Liver (tissue), 9 donors: ENCODE data around the gene EMX2. TPM values are rescaled to one million over a fixed set of nuclear protein-coding genes. Genes with fewer than 3 reads are reported as not detected.

Experiments
- DNase-seq: peaks from one replicate; pipeline ENCODE4 v3.0.0-alpha.2; 2017; ENCODE audit warnings: low spot score
- H3K27ac ChIP-seq, 2 donors: one replicate each; pipeline ENCODE4 v1.7.0; 2013; ENCODE audit warnings: inconsistent platforms in 2 of 2, low read length in 2 of 2, control low read depth in 1 of 2, low read depth in 1 of 2, mild to moderate bottlenecking in 1 of 2
- H3K27me3 ChIP-seq, 4 donors: one replicate each; pipeline versions ENCODE4 v1.6.1 to v1.7.0; 2013; ENCODE audit warnings: low read length in 3 of 4, inconsistent platforms in 1 of 4, mild to moderate bottlenecking in 1 of 4, moderate library complexity in 1 of 4; ENCODE audit not compliant: control insufficient read depth in 4 of 4, insufficient read depth in 4 of 4
- H3K36me3 ChIP-seq, 4 donors: one replicate each; pipeline versions ENCODE4 v1.6.1 to v1.7.0; 2013; ENCODE audit warnings: low read length in 3 of 4, mild to moderate bottlenecking in 3 of 4, low read depth in 1 of 4, moderate library complexity in 1 of 4; ENCODE audit not compliant: control insufficient read depth in 4 of 4, insufficient read depth in 3 of 4
- H3K4me1 ChIP-seq, 4 donors: one replicate each; pipeline versions ENCODE4 v1.6.1 to v1.7.0; 2013; ENCODE audit warnings: low read length in 3 of 4, mild to moderate bottlenecking in 3 of 4, moderate library complexity in 1 of 4; ENCODE audit not compliant: control insufficient read depth in 4 of 4, insufficient read depth in 4 of 4
- H3K4me3 ChIP-seq, 3 donors: one replicate each; pipeline versions ENCODE4 v1.6.1 to v1.7.0; 2013; ENCODE audit warnings: low read length in 3 of 3, control low read depth in 1 of 3, low read depth in 1 of 3, mild to moderate bottlenecking in 1 of 3
- H3K9ac ChIP-seq, 2 donors: one replicate each; pipeline ENCODE4 v1.7.0; 2013; ENCODE audit warnings: low read length in 2 of 2, mild to moderate bottlenecking in 2 of 2, moderate library complexity in 2 of 2, control low read depth in 1 of 2, low read depth in 1 of 2
- H3K9me3 ChIP-seq, 4 donors: one replicate each; pipeline versions ENCODE4 v1.6.1 to v1.7.0; 2013; ENCODE audit warnings: low read length in 3 of 4; ENCODE audit not compliant: control insufficient read depth in 4 of 4
- EGR1 ChIP-seq, 2 donors: IDR thresholded peaks; 2 replicates each; pipeline ENCODE4 v1.6.1; 2016 to 2018; ENCODE audit warnings: antibody characterized with exemption in 2 of 2, low read depth in 2 of 2
- FOXA1 ChIP-seq: IDR thresholded peaks from 2 replicates; pipeline ENCODE4 v1.6.1; 2016; ENCODE audit warnings: antibody characterized with exemption
- GABPA ChIP-seq, 2 donors: IDR thresholded peaks in 1 of 2; conservative IDR thresholded peaks in 1 of 2; 2 replicates each; pipeline ENCODE4 v1.6.1; 2016; ENCODE audit warnings: antibody characterized with exemption in 2 of 2, mild to moderate bottlenecking in 1 of 2, moderate library complexity in 1 of 2
- HNF4A ChIP-seq, 2 donors: conservative IDR thresholded peaks; 2 replicates each; pipeline ENCODE4 v1.6.1; 2016; ENCODE audit warnings: antibody characterized with exemption in 2 of 2, mild to moderate bottlenecking in 2 of 2
- HNF4G ChIP-seq: IDR thresholded peaks from 2 replicates; pipeline ENCODE4 v1.6.1; 2016; ENCODE audit warnings: antibody characterized with exemption
- NR2F2 ChIP-seq: IDR thresholded peaks from 2 replicates; pipeline ENCODE4 v1.6.1; 2016; ENCODE audit warnings: antibody characterized with exemption
- RAD21 ChIP-seq, 2 donors: IDR thresholded peaks; 2 replicates each; pipeline ENCODE4 v1.6.1; 2016; ENCODE audit warnings: antibody characterized with exemption in 2 of 2, mild to moderate bottlenecking in 2 of 2
- RXRA ChIP-seq, 2 donors: IDR thresholded peaks; 2 replicates each; pipeline ENCODE4 v1.6.1; 2017 to 2018; ENCODE audit warnings: antibody characterized with exemption in 2 of 2, mild to moderate bottlenecking in 1 of 2
- SP1 ChIP-seq: IDR thresholded peaks from 2 replicates; pipeline ENCODE4 v1.6.1; 2018; ENCODE audit warnings: antibody characterized with exemption, mild to moderate bottlenecking
- TAF1 ChIP-seq: conservative IDR thresholded peaks from 2 replicates; pipeline ENCODE4 v1.6.1; 2016; ENCODE audit warnings: antibody characterized with exemption, mild to moderate bottlenecking
- YY1 ChIP-seq: IDR thresholded peaks from 2 replicates; pipeline ENCODE4 v1.6.1; 2016; ENCODE audit warnings: antibody characterized with exemption, mild to moderate bottlenecking
- WGBS: extraction: QIAGEN DNeasy Blood & Tissue Kit; methylation state at CpG from one replicate; pipeline ENCODE4 v1.1.7; 2013; 5-methylcytosine and 5-hydroxymethylcytosine counted together
- polyA plus RNA-seq, 2 donors: library from polyadenylated mRNA; stranded (reverse) in 1 of 2; unstranded in 1 of 2; fragments of 200-250 nt in 1 of 2; fragments of >200 nt in 1 of 2; fragmentation: Nextera tagmentation in 1 of 2; extraction: Ambion mirVana in 1 of 2; gene quantifications; one replicate each; pipeline versions ENCODE4 v1.2.1 to v1.2.3, GENCODE V29; 2013 to 2015
- total RNA-seq, 2 donors: library from RNA; depleted of rRNA; stranded (reverse); fragments of >200 nt; gene quantifications; one replicate each; pipeline ENCODE4 v1.2.3, GENCODE V29; 2014
- TF ChIP-seq, protein P1 (sequence below): IDR thresholded peaks from 2 replicates; pipeline ENCODE4 v1.6.1; 2016; ENCODE audit warnings: antibody characterized with exemption
- TF ChIP-seq, protein P2 (sequence below): IDR thresholded peaks from 2 replicates; pipeline ENCODE4 v1.6.1; 2016; ENCODE audit warnings: antibody characterized with exemption
- TF ChIP-seq, protein P3 (sequence below): IDR thresholded peaks from 2 replicates; pipeline ENCODE4 v1.6.1; 2016; ENCODE audit warnings: antibody characterized with exemption
- TF ChIP-seq, protein P4 (sequence below): fragments of 150-350 bp; IDR thresholded peaks from 2 replicates; pipeline ENCODE4 v1.5.1; 2017; ENCODE audit warnings: improper control_type of control experiment, low read depth, low read length; ENCODE audit not compliant: missing input control
- TF ChIP-seq, protein P5 (sequence below): IDR thresholded peaks from 2 replicates; pipeline ENCODE4 v1.6.1; 2016; ENCODE audit warnings: antibody characterized with exemption, mild to moderate bottlenecking
- donor health status: healthy.
- donor health status: healthy.
- donor health status: healthy.
- donor health status: healthy.
- donor health status: healthy.

EMX2 gene
- total and polyA plus RNA-seq, 4 donors = not detected

DNA sequence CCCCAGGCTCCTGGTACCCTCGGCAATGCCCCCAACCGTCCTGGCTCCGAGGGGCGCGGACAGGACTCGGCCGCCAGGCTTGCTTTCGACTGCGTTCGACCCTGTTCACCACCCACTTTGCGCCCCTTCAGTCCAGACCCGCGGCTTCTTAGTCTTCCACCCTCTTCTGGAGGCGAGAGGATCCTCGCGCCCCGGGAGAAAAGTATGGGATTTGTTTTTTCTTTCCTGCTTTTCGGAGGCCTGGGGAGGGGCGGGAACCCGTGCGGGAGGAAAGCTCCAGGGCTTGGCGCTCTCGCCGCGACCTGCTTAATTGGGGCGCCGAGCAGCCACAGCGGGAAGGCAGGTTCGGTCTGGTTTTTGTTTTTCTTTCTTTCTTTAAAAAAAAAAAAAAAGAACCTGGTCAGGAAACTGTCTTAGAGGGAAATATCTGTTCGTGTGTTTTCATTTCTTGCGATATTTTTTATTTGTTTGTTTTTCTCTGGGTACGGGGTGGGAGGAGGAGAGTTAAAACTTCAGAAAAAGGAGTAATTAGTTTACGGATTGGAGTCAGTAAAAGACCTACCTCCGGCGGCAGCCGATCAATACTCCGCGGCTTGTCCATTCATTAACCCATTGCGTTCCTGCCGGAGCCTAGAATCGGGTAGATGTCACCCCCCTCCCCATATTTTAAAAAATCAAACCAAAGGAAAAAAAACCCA is 1.6 kb downstream of the EMX2 start:
- Histone ChIP-seq H3K4me1 (peaks cover 20 to 48% (median 29%) of the 10 kb centered on the region in 4 donors), H3K9me3 (no peaks in the 10 kb centered on the region), H3K9ac (no peak overlapping the region), H3K4me3 (peak overlapping the region in 2 of 3 donors; percentile 6 to 44), H3K27me3 (peaks cover 6 to 36% (median 17%) of the 10 kb centered on the region in 4 donors), H3K36me3 (no peaks in the 10 kb centered on the region), H3K27ac (no peak overlapping the region)
- DNase-seq = no peak
- 3% methylated on average over 41 of the region's 41 CpGs for WGBS
- TF ChIP-seq, protein P1, sequence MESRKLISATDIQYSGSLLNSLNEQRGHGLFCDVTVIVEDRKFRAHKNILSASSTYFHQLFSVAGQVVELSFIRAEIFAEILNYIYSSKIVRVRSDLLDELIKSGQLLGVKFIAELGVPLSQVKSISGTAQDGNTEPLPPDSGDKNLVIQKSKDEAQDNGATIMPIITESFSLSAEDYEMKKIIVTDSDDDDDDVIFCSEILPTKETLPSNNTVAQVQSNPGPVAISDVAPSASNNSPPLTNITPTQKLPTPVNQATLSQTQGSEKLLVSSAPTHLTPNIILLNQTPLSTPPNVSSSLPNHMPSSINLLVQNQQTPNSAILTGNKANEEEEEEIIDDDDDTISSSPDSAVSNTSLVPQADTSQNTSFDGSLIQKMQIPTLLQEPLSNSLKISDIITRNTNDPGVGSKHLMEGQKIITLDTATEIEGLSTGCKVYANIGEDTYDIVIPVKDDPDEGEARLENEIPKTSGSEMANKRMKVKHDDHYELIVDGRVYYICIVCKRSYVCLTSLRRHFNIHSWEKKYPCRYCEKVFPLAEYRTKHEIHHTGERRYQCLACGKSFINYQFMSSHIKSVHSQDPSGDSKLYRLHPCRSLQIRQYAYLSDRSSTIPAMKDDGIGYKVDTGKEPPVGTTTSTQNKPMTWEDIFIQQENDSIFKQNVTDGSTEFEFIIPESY = no peak
- TF ChIP-seq HNF4A (conservative IDR thresholded peaks at IDR 0.05) (no peak), FOXA1 (no peak), EGR1 (IDR thresholded peaks at IDR 0.05; ENCODE audit: low read depth in 2 of 2) (no peak), HNF4G (no peak), SP1 (no peak), RAD21 (IDR thresholded peaks at IDR 0.05) (no peak), YY1 (no peak), TAF1 (no peak), RXRA (IDR thresholded peaks at IDR 0.05) (no peak), GABPA (IDR thresholded peaks at IDR 0.05 in 1 of 2, conservative IDR thresholded peaks at IDR 0.05 in 1 of 2) (no peak), NR2F2 (no peak)
- TF ChIP-seq, protein P2, sequence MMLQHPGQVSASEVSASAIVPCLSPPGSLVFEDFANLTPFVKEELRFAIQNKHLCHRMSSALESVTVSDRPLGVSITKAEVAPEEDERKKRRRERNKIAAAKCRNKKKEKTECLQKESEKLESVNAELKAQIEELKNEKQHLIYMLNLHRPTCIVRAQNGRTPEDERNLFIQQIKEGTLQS = no peak
- TF ChIP-seq, protein P3, sequence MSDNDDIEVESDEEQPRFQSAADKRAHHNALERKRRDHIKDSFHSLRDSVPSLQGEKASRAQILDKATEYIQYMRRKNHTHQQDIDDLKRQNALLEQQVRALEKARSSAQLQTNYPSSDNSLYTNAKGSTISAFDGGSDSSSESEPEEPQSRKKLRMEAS = no peak
- TF ChIP-seq, protein P4, sequence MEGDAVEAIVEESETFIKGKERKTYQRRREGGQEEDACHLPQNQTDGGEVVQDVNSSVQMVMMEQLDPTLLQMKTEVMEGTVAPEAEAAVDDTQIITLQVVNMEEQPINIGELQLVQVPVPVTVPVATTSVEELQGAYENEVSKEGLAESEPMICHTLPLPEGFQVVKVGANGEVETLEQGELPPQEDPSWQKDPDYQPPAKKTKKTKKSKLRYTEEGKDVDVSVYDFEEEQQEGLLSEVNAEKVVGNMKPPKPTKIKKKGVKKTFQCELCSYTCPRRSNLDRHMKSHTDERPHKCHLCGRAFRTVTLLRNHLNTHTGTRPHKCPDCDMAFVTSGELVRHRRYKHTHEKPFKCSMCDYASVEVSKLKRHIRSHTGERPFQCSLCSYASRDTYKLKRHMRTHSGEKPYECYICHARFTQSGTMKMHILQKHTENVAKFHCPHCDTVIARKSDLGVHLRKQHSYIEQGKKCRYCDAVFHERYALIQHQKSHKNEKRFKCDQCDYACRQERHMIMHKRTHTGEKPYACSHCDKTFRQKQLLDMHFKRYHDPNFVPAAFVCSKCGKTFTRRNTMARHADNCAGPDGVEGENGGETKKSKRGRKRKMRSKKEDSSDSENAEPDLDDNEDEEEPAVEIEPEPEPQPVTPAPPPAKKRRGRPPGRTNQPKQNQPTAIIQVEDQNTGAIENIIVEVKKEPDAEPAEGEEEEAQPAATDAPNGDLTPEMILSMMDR = no peak
- TF ChIP-seq, protein P5, sequence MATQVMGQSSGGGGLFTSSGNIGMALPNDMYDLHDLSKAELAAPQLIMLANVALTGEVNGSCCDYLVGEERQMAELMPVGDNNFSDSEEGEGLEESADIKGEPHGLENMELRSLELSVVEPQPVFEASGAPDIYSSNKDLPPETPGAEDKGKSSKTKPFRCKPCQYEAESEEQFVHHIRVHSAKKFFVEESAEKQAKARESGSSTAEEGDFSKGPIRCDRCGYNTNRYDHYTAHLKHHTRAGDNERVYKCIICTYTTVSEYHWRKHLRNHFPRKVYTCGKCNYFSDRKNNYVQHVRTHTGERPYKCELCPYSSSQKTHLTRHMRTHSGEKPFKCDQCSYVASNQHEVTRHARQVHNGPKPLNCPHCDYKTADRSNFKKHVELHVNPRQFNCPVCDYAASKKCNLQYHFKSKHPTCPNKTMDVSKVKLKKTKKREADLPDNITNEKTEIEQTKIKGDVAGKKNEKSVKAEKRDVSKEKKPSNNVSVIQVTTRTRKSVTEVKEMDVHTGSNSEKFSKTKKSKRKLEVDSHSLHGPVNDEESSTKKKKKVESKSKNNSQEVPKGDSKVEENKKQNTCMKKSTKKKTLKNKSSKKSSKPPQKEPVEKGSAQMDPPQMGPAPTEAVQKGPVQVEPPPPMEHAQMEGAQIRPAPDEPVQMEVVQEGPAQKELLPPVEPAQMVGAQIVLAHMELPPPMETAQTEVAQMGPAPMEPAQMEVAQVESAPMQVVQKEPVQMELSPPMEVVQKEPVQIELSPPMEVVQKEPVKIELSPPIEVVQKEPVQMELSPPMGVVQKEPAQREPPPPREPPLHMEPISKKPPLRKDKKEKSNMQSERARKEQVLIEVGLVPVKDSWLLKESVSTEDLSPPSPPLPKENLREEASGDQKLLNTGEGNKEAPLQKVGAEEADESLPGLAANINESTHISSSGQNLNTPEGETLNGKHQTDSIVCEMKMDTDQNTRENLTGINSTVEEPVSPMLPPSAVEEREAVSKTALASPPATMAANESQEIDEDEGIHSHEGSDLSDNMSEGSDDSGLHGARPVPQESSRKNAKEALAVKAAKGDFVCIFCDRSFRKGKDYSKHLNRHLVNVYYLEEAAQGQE = no peak
